Breast epithelium (tissue), 4 donors: ENCODE data around the gene RNASE4. TPM values are rescaled to one million over a fixed set of nuclear protein-coding genes. Genes with fewer than 3 reads are reported as not detected.

Experiments
- DNase-seq, 2 donors: peaks; one replicate each; pipeline ENCODE4 v3.0.0-alpha.2; 2019; ENCODE audit warnings: low spot score in 2 of 2
- H3K27ac ChIP-seq, 2 donors: fragments of 200-600 bp; sonication (generic) in 1 of 2; one replicate each; pipeline ENCODE4 v1.5.1; 2016 to 2019; ENCODE audit warnings: mild to moderate bottlenecking in 1 of 2
- H3K27me3 ChIP-seq, 2 donors: fragments of 200-600 bp; sonication (generic) in 1 of 2; one replicate each; pipeline versions ENCODE4 v1.5.1 to v1.6.0; 2017 to 2019; ENCODE audit warnings: control low read depth in 1 of 2, mild to moderate bottlenecking in 1 of 2
- H3K36me3 ChIP-seq: fragments of 200-600 bp; one replicate; pipeline ENCODE4 v1.5.1; 2019
- H3K4me1 ChIP-seq, 2 donors: fragments of 200-600 bp; sonication (generic); one replicate each; pipeline ENCODE4 v1.5.1; 2016 to 2019; ENCODE audit warnings: control low read depth in 1 of 2
- H3K4me3 ChIP-seq, 3 donors: fragments of 200-600 bp; sonication (generic); 1 replicate in 2 of 3; 2 replicates in 1 of 3; pipeline ENCODE4 v1.5.1; 2016 to 2019; ENCODE audit warnings: mild to moderate bottlenecking in 3 of 3, moderate library complexity in 2 of 3
- H3K9me3 ChIP-seq, 2 donors: fragments of 200-600 bp; sonication (generic) in 1 of 2; one replicate each; pipeline ENCODE4 v1.5.1; 2016 to 2019; ENCODE audit warnings: control low read depth in 1 of 2
- POLR2A ChIP-seq: fragments of 450-650 bp; IDR thresholded peaks from one replicate; pipeline ENCODE4 v1.6.1; 2016; ENCODE audit warnings: antibody characterized with exemption, mild to moderate bottlenecking, moderate library complexity
- POLR2AphosphoS5 ChIP-seq, 3 donors: sonication (generic); formaldehyde crosslinking; IDR thresholded peaks; one replicate each; pipeline ENCODE4 v1.6.1; 2017; ENCODE audit warnings: antibody characterized with exemption in 3 of 3
- intact Hi-C: fragments of 100-400 bp; cut with DNase I; formaldehyde crosslinking; loops from one replicate; pipeline ENCODE4 v1.15.1; 2023; ENCODE audit warnings: low total_unique reads
- total RNA-seq, 3 donors: library from RNA; depleted of rRNA; stranded (reverse); fragments of >200 nt; gene quantifications; one replicate each; pipeline ENCODE4 v1.1.0, GENCODE V29; 2016
- TF ChIP-seq, protein P1 (sequence below), 3 donors: fragments of 450-650 bp; IDR thresholded peaks; one replicate each; pipeline ENCODE4 v1.5.1; 2016 to 2017; ENCODE audit warnings: antibody characterized with exemption in 3 of 3, mild to moderate bottlenecking in 3 of 3, moderate library complexity in 3 of 3

RNASE4 gene
- total RNA-seq, 3 donors from 2014 or later, result 165 to 367 (median 177) TPM

- no peaks in the 10 kb centered on the region for H3K9me3 ChIP-seq
- H3K27ac ChIP-seq, result no peak overlapping the region
- intact Hi-C loops, result no loop called here
- no peak overlapping the region for H3K4me3 ChIP-seq
- TF ChIP-seq, protein P1, sequence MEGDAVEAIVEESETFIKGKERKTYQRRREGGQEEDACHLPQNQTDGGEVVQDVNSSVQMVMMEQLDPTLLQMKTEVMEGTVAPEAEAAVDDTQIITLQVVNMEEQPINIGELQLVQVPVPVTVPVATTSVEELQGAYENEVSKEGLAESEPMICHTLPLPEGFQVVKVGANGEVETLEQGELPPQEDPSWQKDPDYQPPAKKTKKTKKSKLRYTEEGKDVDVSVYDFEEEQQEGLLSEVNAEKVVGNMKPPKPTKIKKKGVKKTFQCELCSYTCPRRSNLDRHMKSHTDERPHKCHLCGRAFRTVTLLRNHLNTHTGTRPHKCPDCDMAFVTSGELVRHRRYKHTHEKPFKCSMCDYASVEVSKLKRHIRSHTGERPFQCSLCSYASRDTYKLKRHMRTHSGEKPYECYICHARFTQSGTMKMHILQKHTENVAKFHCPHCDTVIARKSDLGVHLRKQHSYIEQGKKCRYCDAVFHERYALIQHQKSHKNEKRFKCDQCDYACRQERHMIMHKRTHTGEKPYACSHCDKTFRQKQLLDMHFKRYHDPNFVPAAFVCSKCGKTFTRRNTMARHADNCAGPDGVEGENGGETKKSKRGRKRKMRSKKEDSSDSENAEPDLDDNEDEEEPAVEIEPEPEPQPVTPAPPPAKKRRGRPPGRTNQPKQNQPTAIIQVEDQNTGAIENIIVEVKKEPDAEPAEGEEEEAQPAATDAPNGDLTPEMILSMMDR (IDR thresholded peaks at IDR 0.05), result no peak
- TF ChIP-seq POLR2A (no peak), POLR2AphosphoS5 (IDR thresholded peaks at IDR 0.05) (no peak)
- H3K36me3 ChIP-seq, result no peaks in the 10 kb centered on the region
- peaks cover 4 to 51% of the 10 kb centered on the region in 2 donors for H3K27me3 ChIP-seq
- no peaks in the 10 kb centered on the region for H3K4me1 ChIP-seq
- no peak for DNase-seq
Measured at GRCh38 chr14:20657216-20658211, 26.8 kb upstream of the RNASE4 start.

GRCh38 chr14:20658246-20658645 lies 26.1 kb upstream of the RNASE4 start:
- no peaks in the 10 kb centered on the region for H3K9me3 ChIP-seq
- no peaks in the 10 kb centered on the region for H3K4me1 ChIP-seq
- H3K36me3 ChIP-seq, result no peaks in the 10 kb centered on the region
- TF ChIP-seq, protein P1 (IDR thresholded peaks at IDR 0.05), result no peak
- no peak for TF ChIP-seq POLR2A
- no peak for TF ChIP-seq POLR2AphosphoS5 (IDR thresholded peaks at IDR 0.05)
- intact Hi-C loops, result no loop called here
- peaks cover 4 to 43% of the 10 kb centered on the region in 2 donors for H3K27me3 ChIP-seq
- no peak overlapping the region for H3K4me3 ChIP-seq
- DNase-seq, result no peak
- no peak overlapping the region for H3K27ac ChIP-seq

GRCh38 chr14:20659336-20659735 lies 25.0 kb upstream of the RNASE4 start:
- no peak for DNase-seq
- Histone ChIP-seq H3K4me3 (no peak overlapping the region), H3K36me3 (no peaks in the 10 kb centered on the region), H3K27ac (no peak overlapping the region), H3K27me3 (peaks cover 0 to 36% of the 10 kb centered on the region in 2 donors), H3K9me3 (no peaks in the 10 kb centered on the region), H3K4me1 (no peaks in the 10 kb centered on the region)
- intact Hi-C loops, result no loop called here
- TF ChIP-seq, protein P1 (IDR thresholded peaks at IDR 0.05), result no peak

GRCh38 chr14:20659813-20660395 lies 24.5 kb upstream of the RNASE4 start:
- no peaks in the 10 kb centered on the region for H3K36me3 ChIP-seq
- H3K4me1 ChIP-seq, result no peaks in the 10 kb centered on the region
- intact Hi-C loops, result loop anchor here (2.0 kb wide), 1 partner anchor 15 kb away; no protein-coding TSS in a partner anchor
- no peak for DNase-seq
- H3K4me3 ChIP-seq, result no peak overlapping the region
- H3K9me3 ChIP-seq, result no peaks in the 10 kb centered on the region
- H3K27ac ChIP-seq, result no peak overlapping the region
- H3K27me3 ChIP-seq, result peaks cover 0 to 36% of the 10 kb centered on the region in 2 donors
- TF ChIP-seq POLR2AphosphoS5 (IDR thresholded peaks at IDR 0.05) (no peak), POLR2A (no peak)
- TF ChIP-seq, protein P1 (IDR thresholded peaks at IDR 0.05), result no peak

DNA sequence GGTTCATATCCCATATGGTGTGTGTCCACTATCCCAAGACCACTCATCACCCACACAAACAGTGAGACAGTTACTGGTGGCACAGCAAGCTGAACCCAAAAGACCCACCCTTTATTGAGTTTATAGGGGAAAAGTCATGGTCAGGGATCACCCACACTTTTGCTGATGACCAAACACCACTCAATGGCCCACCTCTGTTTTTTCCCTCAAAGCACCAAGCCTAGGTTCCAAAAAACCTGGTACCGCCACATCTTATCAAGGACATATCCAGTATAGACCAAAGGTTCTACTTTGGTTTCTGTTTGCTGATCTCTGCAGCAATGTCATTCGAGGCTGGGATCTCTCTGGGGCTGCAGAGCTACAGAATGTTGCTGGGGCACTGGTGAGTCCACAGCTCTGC lies 23.2 kb upstream of the RNASE4 start:
- intact Hi-C loops, result loop anchor here (2.0 kb wide), 1 partner anchor 14 kb away; no protein-coding TSS in a partner anchor
- TF ChIP-seq POLR2A (no peak), POLR2AphosphoS5 (IDR thresholded peaks at IDR 0.05) (no peak)
- TF ChIP-seq, protein P1 (IDR thresholded peaks at IDR 0.05), result no peak
- H3K27me3 ChIP-seq, result peaks cover 0 to 25% of the 10 kb centered on the region in 2 donors
- H3K9me3 ChIP-seq, result no peaks in the 10 kb centered on the region
- no peak overlapping the region for H3K27ac ChIP-seq
- H3K4me3 ChIP-seq, result no peak overlapping the region
- H3K4me1 ChIP-seq, result no peaks in the 10 kb centered on the region
- H3K36me3 ChIP-seq, result no peaks in the 10 kb centered on the region
- DNase-seq, result no peak
